A673 (cell line): ENCODE data around the gene NYNRIN.

Source experiments
- EZH2 ChIP-seq: fragments of 200-600 bp; sonication (generic); IDR thresholded peaks from 2 replicates; pipeline ENCODE4 v1.6.1; 2017; ENCODE audit warnings: borderline replicate concordance, low read depth, mild to moderate bottlenecking, mixed read lengths, antibody characterized with exemption, low read length; ENCODE audit not compliant: poor library complexity, severe bottlenecking
- TF ChIP-seq, protein P1 (sequence below): fragments of 300-800, 200-600 bp; sonication (generic); conservative IDR thresholded peaks from 2 replicates; pipeline ENCODE4 v1.5.1; 2017; ENCODE audit warnings: low read depth, mild to moderate bottlenecking, antibody characterized with exemption, low read length, moderate library complexity, mixed read lengths

DNA sequence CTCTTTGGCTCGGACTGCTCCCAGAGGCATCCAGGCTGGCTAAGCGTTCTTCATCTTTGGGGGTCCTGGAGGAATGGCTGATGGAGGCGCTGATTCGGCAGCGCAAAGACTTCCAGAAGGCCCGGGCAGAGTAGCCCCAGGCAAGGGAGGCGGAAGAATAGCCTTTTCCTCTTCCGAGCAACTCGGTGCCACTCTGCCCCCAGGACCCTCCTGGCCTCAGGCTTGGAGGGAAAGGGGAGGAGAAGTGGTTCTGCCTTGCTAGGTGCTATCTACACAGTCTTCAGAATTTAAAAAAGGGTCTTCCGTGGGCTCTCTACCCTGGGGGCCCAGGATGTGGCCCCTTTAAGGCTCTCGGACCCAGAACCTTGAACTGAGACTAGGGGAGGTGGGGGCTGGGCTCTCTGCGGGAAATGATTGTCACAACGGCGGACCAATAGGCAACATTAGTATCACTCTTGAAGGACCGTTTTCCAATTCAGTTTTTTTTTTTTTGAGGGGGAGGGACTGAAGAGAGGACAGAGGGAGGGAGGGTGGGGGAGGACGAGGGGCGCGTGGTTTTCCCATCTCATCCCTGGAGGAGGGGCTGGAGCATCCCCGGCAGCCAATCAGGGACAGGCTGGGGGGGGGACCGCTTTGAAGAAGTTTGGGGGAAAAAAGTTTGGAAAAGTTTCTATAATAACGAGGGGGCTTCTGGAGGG, 31.1 kb upstream of the NYNRIN start, which contains the start of gene NFATC4:
- TF ChIP-seq, protein P1, sequence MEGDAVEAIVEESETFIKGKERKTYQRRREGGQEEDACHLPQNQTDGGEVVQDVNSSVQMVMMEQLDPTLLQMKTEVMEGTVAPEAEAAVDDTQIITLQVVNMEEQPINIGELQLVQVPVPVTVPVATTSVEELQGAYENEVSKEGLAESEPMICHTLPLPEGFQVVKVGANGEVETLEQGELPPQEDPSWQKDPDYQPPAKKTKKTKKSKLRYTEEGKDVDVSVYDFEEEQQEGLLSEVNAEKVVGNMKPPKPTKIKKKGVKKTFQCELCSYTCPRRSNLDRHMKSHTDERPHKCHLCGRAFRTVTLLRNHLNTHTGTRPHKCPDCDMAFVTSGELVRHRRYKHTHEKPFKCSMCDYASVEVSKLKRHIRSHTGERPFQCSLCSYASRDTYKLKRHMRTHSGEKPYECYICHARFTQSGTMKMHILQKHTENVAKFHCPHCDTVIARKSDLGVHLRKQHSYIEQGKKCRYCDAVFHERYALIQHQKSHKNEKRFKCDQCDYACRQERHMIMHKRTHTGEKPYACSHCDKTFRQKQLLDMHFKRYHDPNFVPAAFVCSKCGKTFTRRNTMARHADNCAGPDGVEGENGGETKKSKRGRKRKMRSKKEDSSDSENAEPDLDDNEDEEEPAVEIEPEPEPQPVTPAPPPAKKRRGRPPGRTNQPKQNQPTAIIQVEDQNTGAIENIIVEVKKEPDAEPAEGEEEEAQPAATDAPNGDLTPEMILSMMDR, result no peak
- TF ChIP-seq EZH2, result no peak
